Measurements from ENCODE around the gene TDRD10.

DNA sequence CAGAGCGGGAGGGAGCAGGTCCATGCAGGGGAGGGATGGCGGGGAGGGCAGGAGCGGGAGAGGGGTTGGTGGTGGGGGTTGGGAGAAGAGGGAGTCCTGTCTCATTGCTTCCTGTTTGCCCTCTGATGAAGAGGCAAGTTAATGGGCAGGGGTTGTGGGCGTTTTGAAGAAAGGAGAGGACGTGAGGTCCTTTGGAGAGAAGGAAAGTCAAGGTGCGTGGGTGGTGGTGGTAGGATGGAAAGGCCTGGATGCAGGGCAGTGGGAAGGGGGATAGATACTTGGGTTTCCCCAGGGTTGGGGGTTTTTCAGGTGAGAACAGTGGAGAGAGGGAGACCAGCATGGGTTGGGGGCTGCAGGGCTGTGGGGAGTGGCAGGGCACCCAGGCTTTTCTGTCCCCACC lies 39.2 kb downstream of the TDRD10 start:
- TF ChIP-seq, protein P1, sequence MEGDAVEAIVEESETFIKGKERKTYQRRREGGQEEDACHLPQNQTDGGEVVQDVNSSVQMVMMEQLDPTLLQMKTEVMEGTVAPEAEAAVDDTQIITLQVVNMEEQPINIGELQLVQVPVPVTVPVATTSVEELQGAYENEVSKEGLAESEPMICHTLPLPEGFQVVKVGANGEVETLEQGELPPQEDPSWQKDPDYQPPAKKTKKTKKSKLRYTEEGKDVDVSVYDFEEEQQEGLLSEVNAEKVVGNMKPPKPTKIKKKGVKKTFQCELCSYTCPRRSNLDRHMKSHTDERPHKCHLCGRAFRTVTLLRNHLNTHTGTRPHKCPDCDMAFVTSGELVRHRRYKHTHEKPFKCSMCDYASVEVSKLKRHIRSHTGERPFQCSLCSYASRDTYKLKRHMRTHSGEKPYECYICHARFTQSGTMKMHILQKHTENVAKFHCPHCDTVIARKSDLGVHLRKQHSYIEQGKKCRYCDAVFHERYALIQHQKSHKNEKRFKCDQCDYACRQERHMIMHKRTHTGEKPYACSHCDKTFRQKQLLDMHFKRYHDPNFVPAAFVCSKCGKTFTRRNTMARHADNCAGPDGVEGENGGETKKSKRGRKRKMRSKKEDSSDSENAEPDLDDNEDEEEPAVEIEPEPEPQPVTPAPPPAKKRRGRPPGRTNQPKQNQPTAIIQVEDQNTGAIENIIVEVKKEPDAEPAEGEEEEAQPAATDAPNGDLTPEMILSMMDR (conservative IDR thresholded peaks at IDR 0.05; ENCODE audit: low read depth, low read length): no peak
- TF ChIP-seq, protein P2, sequence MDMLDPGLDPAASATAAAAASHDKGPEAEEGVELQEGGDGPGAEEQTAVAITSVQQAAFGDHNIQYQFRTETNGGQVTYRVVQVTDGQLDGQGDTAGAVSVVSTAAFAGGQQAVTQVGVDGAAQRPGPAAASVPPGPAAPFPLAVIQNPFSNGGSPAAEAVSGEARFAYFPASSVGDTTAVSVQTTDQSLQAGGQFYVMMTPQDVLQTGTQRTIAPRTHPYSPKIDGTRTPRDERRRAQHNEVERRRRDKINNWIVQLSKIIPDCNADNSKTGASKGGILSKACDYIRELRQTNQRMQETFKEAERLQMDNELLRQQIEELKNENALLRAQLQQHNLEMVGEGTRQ (IDR thresholded peaks at IDR 0.05; ENCODE audit: low read depth, low read length): no peak
- TF ChIP-seq RAD21 (IDR thresholded peaks at IDR 0.05; ENCODE audit: low read length): no peak
- TF ChIP-seq POLR2A (IDR thresholded peaks at IDR 0.05; ENCODE audit: low read depth, low read length): no peak
- TF ChIP-seq, protein P3, sequence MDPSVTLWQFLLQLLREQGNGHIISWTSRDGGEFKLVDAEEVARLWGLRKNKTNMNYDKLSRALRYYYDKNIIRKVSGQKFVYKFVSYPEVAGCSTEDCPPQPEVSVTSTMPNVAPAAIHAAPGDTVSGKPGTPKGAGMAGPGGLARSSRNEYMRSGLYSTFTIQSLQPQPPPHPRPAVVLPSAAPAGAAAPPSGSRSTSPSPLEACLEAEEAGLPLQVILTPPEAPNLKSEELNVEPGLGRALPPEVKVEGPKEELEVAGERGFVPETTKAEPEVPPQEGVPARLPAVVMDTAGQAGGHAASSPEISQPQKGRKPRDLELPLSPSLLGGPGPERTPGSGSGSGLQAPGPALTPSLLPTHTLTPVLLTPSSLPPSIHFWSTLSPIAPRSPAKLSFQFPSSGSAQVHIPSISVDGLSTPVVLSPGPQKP (IDR thresholded peaks at IDR 0.05; ENCODE audit: borderline replicate concordance, low read depth, low read length): no peak
- TF ChIP-seq MAFK (IDR thresholded peaks at IDR 0.05; ENCODE audit: low read depth, low read length): no peak
- TF ChIP-seq FOS (IDR thresholded peaks at IDR 0.05; ENCODE audit: low read depth, low read length): no peak
- TF ChIP-seq NFE2L2 (IDR thresholded peaks at IDR 0.05; ENCODE audit: low read depth, low read length): no peak

Data from IMR-90 (cell line).